NK-92 treated with Interleukin-12 subunit alpha and Interleukin-12 subunit beta, amount 100 ng/mL, for 24 hours (cell line): ENCODE measurements around the gene PADI2.
A peak's percentile ranks its signal among the peaks of the same experiment; 100 is the strongest.

Experiments
- DNase-seq: peaks from one replicate; lab custom pipeline; 2025; lab: John Stamatoyannopoulos, UW

Gene PADI2

GRCh38 chr1:17139637-17140036 is 20.4 kb upstream of the PADI2 start:
- DNase-seq = no peak

GRCh38 chr1:17137441-17137840 is 18.2 kb upstream of the PADI2 start:
- DNase-seq = no peak

GRCh38 chr1:17136936-17137335 is 17.7 kb upstream of the PADI2 start:
- no peak for DNase-seq

- DNase-seq = no peak
These were observed 16.9 kb upstream of the PADI2 start for GRCh38 chr1:17136145-17136544.

- DNase-seq = no peak
These were observed 16.3 kb upstream of the PADI2 start for GRCh38 chr1:17135530-17135929.

GRCh38 chr1:17134724-17135123 is 15.5 kb upstream of the PADI2 start:
- no peak for DNase-seq

- no peak for DNase-seq
These were observed 14.8 kb upstream of the PADI2 start for GRCh38 chr1:17134034-17134433.

GRCh38 chr1:17130138-17130635 is 10.9 kb upstream of the PADI2 start:
- no peak for DNase-seq

GRCh38 chr1:17128361-17128760 is 9.1 kb upstream of the PADI2 start:
- DNase-seq = no peak

GRCh38 chr1:17125756-17126237 is 6.5 kb upstream of the PADI2 start:
- peak; percentile 61 for DNase-seq

GRCh38 chr1:17123196-17124045 is 4.2 kb upstream of the PADI2 start:
- no peak for DNase-seq

GRCh38 chr1:17122521-17123164 is 3.4 kb upstream of the PADI2 start:
- DNase-seq = peak; percentile 30

GRCh38 chr1:17121881-17122280 is 2.6 kb upstream of the PADI2 start:
- DNase-seq = no peak

- DNase-seq = no peak
These were observed 1.9 kb upstream of the PADI2 start for GRCh38 chr1:17120962-17121837.

- no peak for DNase-seq
These were observed 1.2 kb upstream of the PADI2 start for GRCh38 chr1:17120481-17120877.

GRCh38 chr1:17119773-17120480 is 676 bp upstream of the PADI2 start:
- no peak for DNase-seq

- DNase-seq = no peak
These were observed 560 bp downstream of the PADI2 start for GRCh38 chr1:17118706-17119075.

GRCh38 chr1:17118268-17118667 is 983 bp downstream of the PADI2 start:
- no peak for DNase-seq

GRCh38 chr1:17117451-17118265 is 1.6 kb downstream of the PADI2 start:
- no peak for DNase-seq

GRCh38 chr1:17116643-17117042 is 2.6 kb downstream of the PADI2 start:
- no peak for DNase-seq

GRCh38 chr1:17113963-17114362 is 5.3 kb downstream of the PADI2 start:
- no peak for DNase-seq
